HepG2 (cell line): Measurements from ENCODE around the gene KIAA0319L. TPM values are rescaled to one million over a fixed set of nuclear protein-coding genes. Genes with fewer than 3 reads are reported as not detected.

ENCODE experiments used
- BCLAF1 ChIP-seq: fragments of 450-650 bp; IDR thresholded peaks from 2 replicates; pipeline ENCODE4 v1.6.1; 2017; ENCODE audit warnings: mild to moderate bottlenecking
- CCAR2 ChIP-seq: fragments of 200-400 bp; formaldehyde crosslinking; optimal IDR thresholded peaks from 2 replicates; pipeline ENCODE3; 2018; ENCODE audit warnings: low read depth, mild to moderate bottlenecking, low read length, moderate library complexity
- CENPT ChIP-seq: sonication (generic); formaldehyde crosslinking; IDR thresholded peaks from 2 replicates; pipeline ENCODE4 v1.8.0; 2022; ENCODE audit warnings: low read depth, mild to moderate bottlenecking, moderate library complexity, missing genetic modification reagents
- EZH2 ChIP-seq: conservative IDR thresholded peaks from 2 replicates; pipeline ENCODE4 v1.6.1; 2012; ENCODE audit warnings: mild to moderate bottlenecking, low read depth, low read length, moderate library complexity
- IRF2 ChIP-seq: IDR thresholded peaks from 2 replicates; pipeline ENCODE4 v1.6.1; 2018; ENCODE audit warnings: missing genetic modification reagents, missing compliant biosample characterization
- KLF15 ChIP-seq: sonication (generic); formaldehyde crosslinking; IDR thresholded peaks from 2 replicates; pipeline ENCODE4 v1.8.1; 2023; ENCODE audit warnings: borderline replicate concordance, mild to moderate bottlenecking, inconsistent platforms, missing genetic modification reagents, mixed read lengths
- NCOR1 ChIP-seq: fragments of 200-600 bp; sonication (generic); IDR thresholded peaks from 2 replicates; pipeline ENCODE4 v1.7.0; 2017; ENCODE audit warnings: antibody characterized with exemption, low read length, borderline replicate concordance
- RELA ChIP-seq: sonication (generic); formaldehyde crosslinking; IDR thresholded peaks from 2 replicates; pipeline ENCODE4 v1.4.0; 2020; ENCODE audit warnings: missing genetic modification reagents
- RNF2 ChIP-seq: fragments of 450-650 bp; conservative IDR thresholded peaks from 2 replicates; pipeline ENCODE4 v1.6.1; 2016; ENCODE audit warnings: low read depth
- XRCC5 ChIP-seq: fragments of 200-400 bp; formaldehyde crosslinking; optimal IDR thresholded peaks from 2 replicates; pipeline ENCODE3; 2017; ENCODE audit warnings: mild to moderate bottlenecking, low read length
- YY1 ChIP-seq: IDR thresholded peaks from 2 replicates; pipeline ENCODE4 v1.6.1; 2011; ENCODE audit warnings: low read length, low read depth, moderate library complexity, mild to moderate bottlenecking; ENCODE audit not compliant: insufficient read depth, insufficient replicate concordance
- ZFP82 ChIP-seq: sonication (generic); formaldehyde crosslinking; IDR thresholded peaks from 2 replicates; pipeline ENCODE4 v1.5.1; 2020; ENCODE audit warnings: mild to moderate bottlenecking, missing genetic modification reagents, borderline replicate concordance
- ZMAT3 ChIP-seq: sonication (generic); formaldehyde crosslinking; conservative IDR thresholded peaks from 2 replicates; pipeline ENCODE4 v1.7.0; 2021; ENCODE audit warnings: missing genetic modification reagents
- ZNF354B ChIP-seq: sonication (generic); formaldehyde crosslinking; IDR thresholded peaks from 2 replicates; pipeline ENCODE4 v1.8.0; 2022; ENCODE audit warnings: mild to moderate bottlenecking, missing genetic modification reagents
- ZNF605 ChIP-seq: sonication (generic); formaldehyde crosslinking; IDR thresholded peaks from 2 replicates; pipeline ENCODE4 v1.8.0; 2022; ENCODE audit warnings: mild to moderate bottlenecking, missing genetic modification reagents
- ZNF691 ChIP-seq: sonication (generic); formaldehyde crosslinking; IDR thresholded peaks from 2 replicates; pipeline ENCODE4 v1.4.0; 2020; ENCODE audit warnings: missing genetic modification reagents, low read depth, mild to moderate bottlenecking, borderline replicate concordance
- polyA plus RNA-seq, 8 experiments: library from polyadenylated mRNA; depleted of rRNA in 3 of 8; stranded (reverse) in 7 of 8; unstranded in 1 of 8; fragments of >200 nt; fragmentation: Illumina TruSeq in 4 of 8; extraction: Trizol in 4 of 8; gene quantifications; 2 replicates each; pipeline versions ENCODE4 v1.2.1 to v1.2.3, GENCODE V29; 2011 to 2016; ENCODE audit warnings: low read depth in 4 of 8, missing spikeins in 1 of 8, mixed read lengths in 1 of 8; ENCODE audit not compliant: insufficient read depth in 1 of 8
- total RNA-seq, 5 experiments: library from RNA; depleted of rRNA; stranded (reverse); fragments of >200 nt; fragmentation: Illumina TruSeq; extraction: Trizol; gene quantifications; 2 replicates each; pipeline ENCODE4 v1.2.3, GENCODE V29; 2016; ENCODE audit warnings: low read depth in 1 of 5
- TF ChIP-seq, protein P1 (sequence below): sonication (generic); formaldehyde crosslinking; IDR thresholded peaks from 2 replicates; pipeline ENCODE4 v1.4.0; 2020; ENCODE audit warnings: missing genetic modification reagents
- TF ChIP-seq, protein P2 (sequence below): sonication (generic); formaldehyde crosslinking; IDR thresholded peaks from 2 replicates; pipeline ENCODE4 v1.4.0; 2020; ENCODE audit warnings: missing genetic modification reagents
- TF ChIP-seq, protein P3 (sequence below): IDR thresholded peaks from 2 replicates; pipeline ENCODE4 v1.6.1; 2016; ENCODE audit warnings: missing genetic modification reagents, missing compliant biosample characterization
- TF ChIP-seq, protein P4 (sequence below): sonication (generic); formaldehyde crosslinking; IDR thresholded peaks from 2 replicates; pipeline ENCODE4 v1.4.0; 2020; ENCODE audit warnings: missing genetic modification reagents, borderline replicate concordance

Gene KIAA0319L
- total and polyA plus RNA-seq, 2 of the 13 experiments (the other 11 are each of a cell fraction or from before 2014, with no cell fraction given), result 33.4 to 82.6 TPM

GRCh38 chr1:35556484-35557117 is 602 bp downstream of the KIAA0319L start (continued):
- TF ChIP-seq ZMAT3, result 0 out of 2 replicates have a peak, but pooled peaks have one; percentile 40
- TF ChIP-seq, protein P1, sequence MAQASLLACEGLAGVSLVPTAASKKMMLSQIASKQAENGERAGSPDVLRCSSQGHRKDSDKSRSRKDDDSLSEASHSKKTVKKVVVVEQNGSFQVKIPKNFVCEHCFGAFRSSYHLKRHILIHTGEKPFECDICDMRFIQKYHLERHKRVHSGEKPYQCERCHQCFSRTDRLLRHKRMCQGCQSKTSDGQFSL (CRISPR knock-in tag), result no peak
- TF ChIP-seq ZNF605, result no peak
- TF ChIP-seq, protein P2, sequence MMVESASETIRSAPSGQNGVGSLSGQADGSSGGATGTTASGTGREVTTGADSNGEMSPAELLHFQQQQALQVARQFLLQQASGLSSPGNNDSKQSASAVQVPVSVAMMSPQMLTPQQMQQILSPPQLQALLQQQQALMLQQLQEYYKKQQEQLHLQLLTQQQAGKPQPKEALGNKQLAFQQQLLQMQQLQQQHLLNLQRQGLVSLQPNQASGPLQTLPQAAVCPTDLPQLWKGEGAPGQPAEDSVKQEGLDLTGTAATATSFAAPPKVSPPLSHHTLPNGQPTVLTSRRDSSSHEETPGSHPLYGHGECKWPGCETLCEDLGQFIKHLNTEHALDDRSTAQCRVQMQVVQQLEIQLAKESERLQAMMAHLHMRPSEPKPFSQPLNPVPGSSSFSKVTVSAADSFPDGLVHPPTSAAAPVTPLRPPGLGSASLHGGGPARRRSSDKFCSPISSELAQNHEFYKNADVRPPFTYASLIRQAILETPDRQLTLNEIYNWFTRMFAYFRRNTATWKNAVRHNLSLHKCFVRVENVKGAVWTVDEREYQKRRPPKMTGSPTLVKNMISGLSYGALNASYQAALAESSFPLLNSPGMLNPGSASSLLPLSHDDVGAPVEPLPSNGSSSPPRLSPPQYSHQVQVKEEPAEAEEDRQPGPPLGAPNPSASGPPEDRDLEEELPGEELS, result no peak; the same call in 1 of the 2 replicates
- TF ChIP-seq, protein P3, sequence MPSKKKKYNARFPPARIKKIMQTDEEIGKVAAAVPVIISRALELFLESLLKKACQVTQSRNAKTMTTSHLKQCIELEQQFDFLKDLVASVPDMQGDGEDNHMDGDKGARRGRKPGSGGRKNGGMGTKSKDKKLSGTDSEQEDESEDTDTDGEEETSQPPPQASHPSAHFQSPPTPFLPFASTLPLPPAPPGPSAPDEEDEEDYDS (CRISPR knock-in tag), result 0 out of 2 replicates have a peak, but pooled peaks have one; percentile 3
- TF ChIP-seq CENPT, result no peak
- TF ChIP-seq RELA (CRISPR knock-in tag), result 0 out of 2 replicates have a peak, but pooled peaks have one; percentile 4
- TF ChIP-seq ZNF691 (CRISPR knock-in tag), result no peak; the same call in 1 of the 2 replicates
- TF ChIP-seq ZFP82 (CRISPR knock-in tag), result 0 out of 2 replicates have a peak, but pooled peaks have one; percentile 49
- TF ChIP-seq EZH2, result no peak
- TF ChIP-seq, protein P4, sequence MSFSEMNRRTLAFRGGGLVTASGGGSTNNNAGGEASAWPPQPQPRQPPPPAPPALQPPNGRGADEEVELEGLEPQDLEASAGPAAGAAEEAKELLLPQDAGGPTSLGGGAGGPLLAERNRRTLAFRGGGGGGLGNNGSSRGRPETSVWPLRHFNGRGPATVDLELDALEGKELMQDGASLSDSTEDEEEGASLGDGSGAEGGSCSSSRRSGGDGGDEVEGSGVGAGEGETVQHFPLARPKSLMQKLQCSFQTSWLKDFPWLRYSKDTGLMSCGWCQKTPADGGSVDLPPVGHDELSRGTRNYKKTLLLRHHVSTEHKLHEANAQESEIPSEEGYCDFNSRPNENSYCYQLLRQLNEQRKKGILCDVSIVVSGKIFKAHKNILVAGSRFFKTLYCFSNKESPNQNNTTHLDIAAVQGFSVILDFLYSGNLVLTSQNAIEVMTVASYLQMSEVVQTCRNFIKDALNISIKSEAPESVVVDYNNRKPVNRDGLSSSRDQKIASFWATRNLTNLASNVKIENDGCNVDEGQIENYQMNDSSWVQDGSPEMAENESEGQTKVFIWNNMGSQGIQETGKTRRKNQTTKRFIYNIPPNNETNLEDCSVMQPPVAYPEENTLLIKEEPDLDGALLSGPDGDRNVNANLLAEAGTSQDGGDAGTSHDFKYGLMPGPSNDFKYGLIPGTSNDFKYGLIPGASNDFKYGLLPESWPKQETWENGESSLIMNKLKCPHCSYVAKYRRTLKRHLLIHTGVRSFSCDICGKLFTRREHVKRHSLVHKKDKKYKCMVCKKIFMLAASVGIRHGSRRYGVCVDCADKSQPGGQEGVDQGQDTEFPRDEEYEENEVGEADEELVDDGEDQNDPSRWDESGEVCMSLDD (CRISPR knock-in tag), result peak; percentile 20; the same call in 1 of the 2 replicates
- peak; percentile 2; the same call in 1 of the 2 replicates for TF ChIP-seq NCOR1
- no peak for TF ChIP-seq XRCC5
- TF ChIP-seq ZNF354B (CRISPR knock-in tag), result no peak
- no peak for TF ChIP-seq IRF2
- TF ChIP-seq CCAR2, result no peak
- no peak for TF ChIP-seq YY1
- TF ChIP-seq RNF2, result no peak
- TF ChIP-seq KLF15 (CRISPR knock-in tag), result no peak
- no peak for TF ChIP-seq BCLAF1
